Uterus (tissue), 2 donors: ENCODE data around the gene ZNF776.

Source experiments
- CTCF ChIP-seq, 4 experiments: fragments of 200-600 bp in 2 of 4; fragments of 450-650 bp in 2 of 4; sonication (generic) in 2 of 4; IDR thresholded peaks; one replicate each; pipeline ENCODE4 v1.5.1; 2016 to 2019; ENCODE audit warnings: antibody characterized with exemption in 4 of 4, mild to moderate bottlenecking in 2 of 4, moderate library complexity in 1 of 4
- POLR2A ChIP-seq, 2 donors: fragments of 450-650 bp; IDR thresholded peaks; one replicate each; pipeline ENCODE4 v1.6.1; 2016; ENCODE audit warnings: antibody characterized with exemption in 2 of 2, mild to moderate bottlenecking in 1 of 2, moderate library complexity in 1 of 2

DNA sequence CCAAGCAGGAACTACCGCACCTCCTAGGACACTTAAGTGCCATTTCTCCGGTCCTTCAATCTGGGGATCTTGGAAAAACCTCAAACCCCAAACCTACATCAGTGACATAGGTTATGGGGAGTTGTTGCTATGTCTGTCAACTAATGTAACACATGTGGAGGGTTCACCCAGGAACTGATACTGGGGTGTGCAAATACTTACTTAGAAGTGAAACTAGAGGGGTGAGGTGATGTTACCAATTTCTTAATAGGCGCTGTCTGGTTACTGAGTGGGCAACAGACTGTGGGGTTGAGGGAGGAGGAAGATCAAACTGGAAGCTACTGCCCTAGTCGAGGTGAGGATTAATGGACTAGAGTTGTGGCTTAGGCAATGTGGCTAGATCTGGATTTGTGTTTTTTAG is 24.8 kb downstream of the ZNF776 start:
- TF ChIP-seq CTCF (IDR thresholded peaks at IDR 0.05), result no peak
- no peak for TF ChIP-seq POLR2A (IDR thresholded peaks at IDR 0.05)
